CD4-positive, alpha-beta T cell treated with Interleukin-17A for 4 hours (primary cell): ENCODE data around the gene ELANE.
"Not testable (repeated sequence)": the region's sequence is repeated elsewhere in the genome, so short reads cannot be mapped to it uniquely, and the experiment has no call there.

Experiments used
- DNase-seq: peaks from one replicate; pipeline ENCODE4 v3.0.0-alpha.2; 2020; ENCODE audit warnings: mixed read lengths

Gene ELANE

DNA sequence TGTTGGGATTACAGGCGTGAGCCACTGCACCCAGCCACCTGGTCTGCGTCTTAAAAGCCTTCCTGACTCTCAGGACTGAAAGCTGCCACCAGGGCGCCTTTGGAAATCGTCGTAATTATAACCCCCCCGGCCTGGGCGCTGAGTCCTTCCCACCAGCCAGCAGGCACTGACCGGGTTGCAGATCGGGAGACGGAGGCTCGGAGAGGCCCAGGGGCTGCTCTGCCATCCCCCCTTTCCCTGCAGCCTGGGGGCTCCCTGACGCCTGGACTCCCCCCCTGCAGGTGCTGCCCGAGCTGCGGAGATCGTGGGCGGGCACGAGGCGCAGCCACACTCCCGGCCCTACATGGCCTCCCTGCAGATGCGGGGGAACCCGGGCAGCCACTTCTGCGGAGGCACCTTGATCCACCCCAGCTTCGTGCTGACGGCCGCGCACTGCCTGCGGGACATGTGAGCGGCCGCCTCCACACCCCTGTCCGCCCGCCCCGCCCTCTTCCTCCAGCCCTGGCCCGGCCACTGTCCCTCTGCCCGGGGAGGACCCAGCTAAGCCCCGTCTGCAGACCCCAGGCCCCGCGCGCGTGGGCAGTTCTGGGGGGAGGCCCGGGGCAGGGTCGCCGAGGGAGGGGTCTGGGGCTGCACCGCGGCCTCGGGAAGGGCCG is 8.8 kb upstream of the ELANE start:
- DNase-seq: no peak

DNA sequence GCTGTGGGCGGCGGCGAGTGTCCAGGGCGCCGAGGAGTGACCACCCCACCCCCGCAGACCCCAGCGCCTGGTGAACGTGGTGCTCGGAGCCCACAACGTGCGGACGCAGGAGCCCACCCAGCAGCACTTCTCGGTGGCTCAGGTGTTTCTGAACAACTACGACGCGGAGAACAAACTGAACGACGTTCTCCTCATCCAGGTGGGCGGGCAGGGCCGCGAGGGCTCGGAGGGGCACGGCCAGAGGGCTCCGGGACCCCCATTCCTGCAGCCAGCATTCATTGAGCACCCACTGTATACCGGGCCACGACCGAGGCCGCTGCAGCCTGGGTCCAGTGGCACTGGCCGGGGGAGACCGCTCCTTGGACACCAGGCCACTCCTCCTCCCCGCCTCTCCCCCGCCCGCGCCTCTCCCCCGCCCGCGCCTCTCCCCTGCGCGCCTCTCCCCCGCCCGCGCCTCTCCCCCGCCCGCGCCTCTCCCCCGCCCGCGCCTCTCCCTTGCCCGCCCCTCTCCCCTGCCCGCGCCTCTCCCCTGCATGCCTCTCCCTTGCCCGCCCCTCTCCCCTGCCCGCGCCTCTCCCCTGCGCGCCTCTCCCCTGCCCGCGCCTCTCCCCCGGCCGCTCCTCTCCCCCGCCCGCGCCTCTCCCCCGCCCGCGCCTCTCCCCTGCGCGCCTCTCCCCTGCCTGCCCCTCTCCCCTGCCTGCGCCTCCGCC is 8.1 kb upstream of the ELANE start:
- DNase-seq: no peak

DNA sequence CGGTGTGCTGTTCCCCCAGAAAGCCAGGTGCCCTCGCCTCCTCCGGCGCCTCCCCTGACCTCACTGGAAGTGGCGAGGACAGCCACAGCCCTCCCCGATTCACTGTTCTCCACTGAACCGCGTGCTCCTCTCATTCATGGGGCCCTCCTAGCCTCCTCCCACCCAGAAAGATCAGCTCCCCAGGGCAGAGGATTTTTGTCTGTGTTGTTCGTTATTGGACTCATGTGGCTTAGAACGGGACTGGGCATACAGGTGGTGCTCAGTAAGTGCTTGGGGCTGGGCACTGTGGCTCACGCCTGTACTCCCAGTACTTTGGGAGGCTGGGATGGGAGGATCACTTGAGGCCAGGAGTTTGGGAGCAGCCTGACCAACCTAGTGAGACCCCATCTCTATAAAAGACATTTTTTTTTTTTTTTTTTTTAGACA is 7.5 kb upstream of the ELANE start:
- no peak for DNase-seq

- no peak for DNase-seq
Measured at GRCh38 chr19:845707-846521, 6.2 kb upstream of the ELANE start.

- no peak for DNase-seq
Measured at GRCh38 chr19:848386-848921, 3.6 kb upstream of the ELANE start.

DNA sequence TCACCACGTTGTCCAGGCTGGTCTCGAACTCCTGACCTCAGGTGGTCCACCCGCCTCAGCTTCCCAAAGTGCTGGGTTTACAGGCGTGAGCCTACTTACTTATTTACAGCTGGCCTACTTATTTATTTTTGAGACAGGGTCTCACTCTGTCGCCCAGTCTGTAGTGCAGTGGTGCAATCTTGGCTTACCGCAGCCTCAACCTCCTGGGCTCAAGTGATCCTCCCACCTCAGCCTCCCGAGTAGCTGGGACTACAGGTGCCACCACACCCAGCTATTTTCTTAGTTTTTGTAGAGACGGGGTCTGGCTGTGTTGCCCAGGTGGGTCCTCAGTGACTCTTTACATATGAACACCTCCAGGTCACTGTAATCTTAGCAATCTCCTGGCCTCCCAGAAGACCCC is 2.9 kb upstream of the ELANE start:
- DNase-seq: not testable (repeated sequence)

DNA sequence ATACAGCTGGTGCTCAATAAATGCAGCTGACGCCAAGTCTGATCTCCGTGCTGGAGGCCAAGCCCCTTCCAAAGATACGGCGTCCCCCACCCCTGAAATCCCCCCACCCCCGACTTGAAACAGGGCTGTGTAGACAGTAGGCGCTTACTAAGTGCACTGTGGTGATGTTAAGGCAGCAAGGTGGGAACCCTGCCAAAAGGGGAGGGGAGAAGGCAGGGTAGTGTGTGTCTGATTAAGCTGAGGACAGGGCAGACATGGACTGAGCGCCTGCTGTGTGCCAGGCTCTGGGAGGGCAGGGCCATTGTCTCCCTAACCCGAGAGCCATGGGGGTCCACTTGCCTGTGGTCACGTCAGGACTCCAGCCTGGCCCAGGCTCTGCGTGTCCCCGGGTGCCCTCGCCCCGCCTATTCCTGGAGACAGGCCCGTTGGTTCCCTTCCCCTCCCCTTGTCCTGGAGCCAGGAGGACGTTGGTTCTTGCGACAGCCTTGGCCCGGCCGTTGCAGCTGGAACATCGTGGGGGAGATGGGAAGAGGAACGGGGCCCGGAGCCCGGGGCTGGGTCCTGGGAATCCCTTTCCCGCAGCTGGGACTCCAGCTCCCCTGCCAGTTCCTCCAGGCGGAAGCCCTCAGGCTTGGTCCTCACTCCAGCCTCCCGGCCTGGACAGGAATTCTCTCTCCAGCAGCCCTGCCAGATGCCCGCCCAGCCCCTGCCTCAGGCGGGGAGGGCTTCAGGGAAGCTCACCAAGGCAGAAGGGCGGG is 1.7 kb upstream of the ELANE start:
- no peak for DNase-seq

DNA sequence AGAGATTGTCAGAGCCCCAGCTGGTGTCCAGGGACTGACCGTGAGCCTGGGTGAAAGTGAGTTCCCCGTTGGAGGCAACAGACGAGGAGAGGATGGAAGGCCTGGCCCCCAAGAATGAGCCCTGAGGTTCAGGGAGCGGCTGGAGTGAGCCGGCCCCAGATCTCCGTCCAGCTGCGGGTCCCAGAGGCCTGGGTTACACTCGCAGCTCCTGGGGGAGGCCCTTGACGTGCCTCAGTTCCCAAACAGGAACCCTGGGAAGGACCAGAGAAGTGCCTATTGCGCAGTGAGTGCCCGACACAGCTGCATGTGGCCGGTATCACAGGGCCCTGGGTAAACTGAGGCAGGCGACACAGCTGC is 1.1 kb upstream of the ELANE start:
- DNase-seq: no peak

DNA sequence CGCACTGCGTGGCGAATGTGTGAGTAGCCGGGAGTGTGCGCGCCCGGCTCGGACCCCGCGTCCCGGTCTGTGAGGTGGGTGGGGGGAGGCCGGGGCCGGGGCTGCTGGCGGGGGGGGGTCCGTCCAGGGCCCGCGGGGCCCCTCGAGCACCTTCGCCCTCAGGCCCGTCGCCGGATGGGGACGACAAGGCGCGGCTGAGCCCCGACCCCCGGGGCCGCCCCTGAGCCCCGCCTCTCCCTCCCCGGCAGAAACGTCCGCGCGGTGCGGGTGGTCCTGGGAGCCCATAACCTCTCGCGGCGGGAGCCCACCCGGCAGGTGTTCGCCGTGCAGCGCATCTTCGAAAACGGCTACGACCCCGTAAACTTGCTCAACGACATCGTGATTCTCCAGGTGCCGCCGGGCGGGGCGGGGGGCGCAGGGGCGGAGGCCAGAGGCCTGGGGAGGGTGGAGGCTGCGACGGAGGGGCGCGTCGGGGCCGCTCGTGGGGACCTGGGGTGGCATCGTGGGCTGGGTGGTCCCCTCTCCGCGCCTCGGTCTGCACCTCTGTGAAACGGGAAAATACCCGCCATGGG is 997 bp downstream of the ELANE start:
- no peak for DNase-seq

DNA sequence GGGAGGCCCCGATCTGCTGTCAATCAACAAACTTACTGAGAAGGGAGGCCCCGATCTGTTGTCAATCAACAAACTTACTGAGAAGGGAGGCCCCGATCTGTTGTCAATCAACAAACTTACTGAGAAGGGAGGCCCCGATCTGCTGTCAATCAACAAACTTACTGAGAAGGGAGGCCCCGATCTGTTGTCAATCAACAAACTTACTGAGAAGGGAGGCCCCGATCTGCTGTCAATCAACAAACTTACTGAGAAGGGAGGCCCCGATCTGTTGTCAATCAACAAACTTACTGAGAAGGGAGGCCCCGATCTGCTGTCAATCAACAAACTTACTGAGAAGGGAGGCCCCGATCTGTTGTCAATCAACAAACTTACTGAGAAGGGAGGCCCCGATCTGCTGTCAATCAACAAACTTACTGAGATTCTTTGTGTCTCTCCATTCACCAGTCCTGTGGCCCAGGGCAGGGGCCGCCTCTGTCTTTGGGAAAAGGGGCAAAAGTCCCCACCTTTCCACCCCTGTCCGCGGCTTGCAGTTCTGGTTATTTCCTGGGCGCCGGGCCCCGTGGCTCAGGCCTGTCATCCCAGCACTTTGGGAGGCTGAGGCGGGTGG is 1.6 kb downstream of the ELANE start:
- not testable (repeated sequence) for DNase-seq

DNA sequence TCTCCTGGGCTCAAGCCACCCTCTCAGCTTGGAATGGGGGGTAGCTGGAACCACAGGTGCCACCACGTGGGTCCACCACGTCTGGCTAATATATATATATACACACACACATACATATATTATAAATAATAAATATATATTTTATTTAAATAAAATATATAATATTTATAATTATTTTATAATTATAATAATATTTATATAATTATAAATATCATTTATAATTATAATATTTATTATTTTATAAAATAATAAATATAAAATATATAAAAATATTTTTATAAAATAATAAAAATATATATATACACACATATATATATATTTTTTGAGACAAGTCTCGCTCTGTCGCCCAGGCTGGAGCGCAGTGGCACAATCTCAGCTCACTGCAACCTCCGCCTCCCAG is 2.4 kb downstream of the ELANE start:
- DNase-seq: no peak

GRCh38 chr19:855142-855541 is 3.0 kb downstream of the ELANE start:
- DNase-seq: no peak

DNA sequence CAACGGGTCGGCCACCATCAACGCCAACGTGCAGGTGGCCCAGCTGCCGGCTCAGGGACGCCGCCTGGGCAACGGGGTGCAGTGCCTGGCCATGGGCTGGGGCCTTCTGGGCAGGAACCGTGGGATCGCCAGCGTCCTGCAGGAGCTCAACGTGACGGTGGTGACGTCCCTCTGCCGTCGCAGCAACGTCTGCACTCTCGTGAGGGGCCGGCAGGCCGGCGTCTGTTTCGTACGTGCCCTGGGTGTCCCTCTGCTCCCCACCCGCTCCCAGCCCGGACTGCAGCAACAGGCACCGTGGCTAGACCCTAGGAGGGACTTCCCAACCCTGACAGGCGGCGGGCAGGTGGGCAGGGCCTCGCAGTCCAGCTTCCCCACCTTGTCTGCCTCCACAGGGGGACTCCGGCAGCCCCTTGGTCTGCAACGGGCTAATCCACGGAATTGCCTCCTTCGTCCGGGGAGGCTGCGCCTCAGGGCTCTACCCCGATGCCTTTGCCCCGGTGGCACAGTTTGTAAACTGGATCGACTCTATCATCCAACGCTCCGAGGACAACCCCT is 3.5 kb downstream of the ELANE start:
- no peak for DNase-seq

DNA sequence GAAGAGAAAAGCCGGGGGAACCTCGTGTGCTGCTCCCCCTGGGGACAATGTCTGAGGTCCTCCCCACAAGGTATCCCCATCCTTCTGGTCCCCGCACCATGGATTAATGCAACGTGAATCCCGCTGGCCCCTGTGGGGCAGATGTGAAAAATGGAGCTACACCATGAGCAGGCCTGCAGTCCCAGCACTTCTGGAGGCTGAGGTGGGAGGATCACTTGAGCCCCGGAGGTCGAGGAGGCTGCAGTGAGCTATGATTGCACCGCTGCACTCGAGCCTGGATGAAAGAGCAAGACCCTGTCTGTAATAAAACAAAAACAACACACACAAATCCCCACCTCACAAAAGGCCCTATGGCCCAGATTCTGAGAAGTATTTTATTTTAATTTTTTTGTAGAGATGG is 6.2 kb downstream of the ELANE start:
- no peak for DNase-seq

DNA sequence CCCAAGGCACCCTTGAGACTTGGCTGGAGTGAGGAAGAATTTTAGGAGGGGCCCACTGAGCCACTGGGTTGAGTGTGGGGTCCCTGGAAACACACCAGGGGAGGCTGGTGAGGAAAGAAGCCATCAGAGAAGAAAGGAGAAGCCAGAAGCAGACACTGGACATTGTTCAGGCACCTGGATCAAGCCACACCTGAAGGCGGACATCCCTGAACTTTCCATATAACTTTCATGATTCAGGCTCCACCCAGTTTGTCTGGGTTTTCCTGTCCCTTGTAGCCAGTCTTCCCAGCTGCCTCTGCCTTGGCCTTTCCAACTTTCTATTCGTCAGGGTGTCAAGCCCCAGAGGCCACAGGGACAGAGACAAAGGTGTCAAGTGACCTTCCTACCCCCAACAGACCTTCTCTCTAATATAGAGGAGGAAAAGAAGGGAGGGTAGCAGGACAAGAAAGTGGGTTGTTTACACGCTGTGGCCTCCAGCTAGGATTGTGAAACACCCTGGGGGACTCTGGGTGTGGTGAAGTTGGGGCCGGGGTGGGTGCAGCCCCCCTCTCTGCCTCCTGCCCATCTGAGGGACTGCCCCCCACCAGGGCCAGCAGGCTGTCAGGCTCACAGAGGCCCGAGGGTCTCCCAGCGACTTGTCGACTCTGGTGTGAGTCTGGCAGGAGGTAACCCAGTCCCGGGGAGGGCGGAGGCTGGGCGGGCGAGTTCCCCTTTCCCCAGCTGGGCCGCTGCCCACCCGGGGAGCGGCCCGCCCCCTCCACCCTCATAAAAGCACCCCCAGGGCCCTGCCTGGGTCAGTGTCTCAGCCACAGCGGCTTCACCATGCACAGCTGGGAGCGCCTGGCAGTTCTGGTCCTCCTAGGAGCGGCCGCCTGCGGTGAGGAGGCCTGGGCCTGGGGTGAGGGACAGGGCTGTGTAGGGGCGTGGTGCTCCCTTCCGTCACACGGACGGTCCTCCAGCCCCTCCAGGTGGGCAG is 7.1 kb downstream of the ELANE start, which contains the start of gene CFD:
Gene CFD, plus strand, starts transcription at position 797 of the 976 bp plus-strand sequence. Its CDS starts 26 bp downstream, at position 823.
- no peak for DNase-seq

GRCh38 chr19:861141-861755 is 9.1 kb downstream of the ELANE start:
- DNase-seq: no peak

GRCh38 chr19:861756-862580 is 9.9 kb downstream of the ELANE start:
- DNase-seq: peak; percentile 69

- DNase-seq: peak; percentile 81
Measured at GRCh38 chr19:862581-863314, 10.6 kb downstream of the ELANE start.
